Measurements from ENCODE around the gene RHOG.

RHOG gene

DNA sequence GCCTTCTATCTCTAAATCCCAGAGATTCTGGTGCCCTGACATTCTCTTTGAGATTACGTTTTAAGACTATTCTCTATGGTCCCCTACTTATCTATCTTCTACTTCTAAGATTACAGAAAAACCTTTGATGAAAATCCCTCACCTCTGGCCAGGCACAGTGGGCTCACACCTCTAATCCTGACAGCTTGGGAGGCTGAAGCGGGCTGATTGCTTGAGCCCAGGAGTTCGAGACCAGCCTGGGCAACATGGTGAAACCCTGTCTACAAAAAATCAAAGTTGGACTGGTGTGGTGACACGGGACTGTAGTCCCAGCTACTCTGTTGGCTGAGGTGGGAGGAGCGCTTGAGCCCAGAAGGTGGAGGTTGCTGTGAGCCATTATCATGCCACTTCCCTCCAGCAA lies 57.8 kb downstream of the RHOG start:
- H3K27me3 ChIP-seq (ENCODE audit: insufficient read depth, poor library complexity, severe bottlenecking) = no peaks in the 10 kb centered on the region
- no peak for DNase-seq (ENCODE audit: low read depth in 1 of 2, low spot score in 1 of 2)
- H3K4me3 ChIP-seq (replicated peaks; ENCODE audit: insufficient read depth, low read length) = no peak overlapping the region
- TF ChIP-seq, protein P1, sequence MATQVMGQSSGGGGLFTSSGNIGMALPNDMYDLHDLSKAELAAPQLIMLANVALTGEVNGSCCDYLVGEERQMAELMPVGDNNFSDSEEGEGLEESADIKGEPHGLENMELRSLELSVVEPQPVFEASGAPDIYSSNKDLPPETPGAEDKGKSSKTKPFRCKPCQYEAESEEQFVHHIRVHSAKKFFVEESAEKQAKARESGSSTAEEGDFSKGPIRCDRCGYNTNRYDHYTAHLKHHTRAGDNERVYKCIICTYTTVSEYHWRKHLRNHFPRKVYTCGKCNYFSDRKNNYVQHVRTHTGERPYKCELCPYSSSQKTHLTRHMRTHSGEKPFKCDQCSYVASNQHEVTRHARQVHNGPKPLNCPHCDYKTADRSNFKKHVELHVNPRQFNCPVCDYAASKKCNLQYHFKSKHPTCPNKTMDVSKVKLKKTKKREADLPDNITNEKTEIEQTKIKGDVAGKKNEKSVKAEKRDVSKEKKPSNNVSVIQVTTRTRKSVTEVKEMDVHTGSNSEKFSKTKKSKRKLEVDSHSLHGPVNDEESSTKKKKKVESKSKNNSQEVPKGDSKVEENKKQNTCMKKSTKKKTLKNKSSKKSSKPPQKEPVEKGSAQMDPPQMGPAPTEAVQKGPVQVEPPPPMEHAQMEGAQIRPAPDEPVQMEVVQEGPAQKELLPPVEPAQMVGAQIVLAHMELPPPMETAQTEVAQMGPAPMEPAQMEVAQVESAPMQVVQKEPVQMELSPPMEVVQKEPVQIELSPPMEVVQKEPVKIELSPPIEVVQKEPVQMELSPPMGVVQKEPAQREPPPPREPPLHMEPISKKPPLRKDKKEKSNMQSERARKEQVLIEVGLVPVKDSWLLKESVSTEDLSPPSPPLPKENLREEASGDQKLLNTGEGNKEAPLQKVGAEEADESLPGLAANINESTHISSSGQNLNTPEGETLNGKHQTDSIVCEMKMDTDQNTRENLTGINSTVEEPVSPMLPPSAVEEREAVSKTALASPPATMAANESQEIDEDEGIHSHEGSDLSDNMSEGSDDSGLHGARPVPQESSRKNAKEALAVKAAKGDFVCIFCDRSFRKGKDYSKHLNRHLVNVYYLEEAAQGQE (IDR thresholded peaks at IDR 0.05; ENCODE audit: insufficient replicate concordance, low read depth) = no peak
- no peak for TF ChIP-seq POLR2AphosphoS5 (IDR thresholded peaks at IDR 0.05; ENCODE audit: low read depth)
- no peak for TF ChIP-seq SPI1 (IDR thresholded peaks at IDR 0.05; ENCODE audit: borderline replicate concordance, low read depth)
- TF ChIP-seq GABPA (IDR thresholded peaks at IDR 0.05; ENCODE audit: low read depth) = no peak
- TF ChIP-seq, protein P2, sequence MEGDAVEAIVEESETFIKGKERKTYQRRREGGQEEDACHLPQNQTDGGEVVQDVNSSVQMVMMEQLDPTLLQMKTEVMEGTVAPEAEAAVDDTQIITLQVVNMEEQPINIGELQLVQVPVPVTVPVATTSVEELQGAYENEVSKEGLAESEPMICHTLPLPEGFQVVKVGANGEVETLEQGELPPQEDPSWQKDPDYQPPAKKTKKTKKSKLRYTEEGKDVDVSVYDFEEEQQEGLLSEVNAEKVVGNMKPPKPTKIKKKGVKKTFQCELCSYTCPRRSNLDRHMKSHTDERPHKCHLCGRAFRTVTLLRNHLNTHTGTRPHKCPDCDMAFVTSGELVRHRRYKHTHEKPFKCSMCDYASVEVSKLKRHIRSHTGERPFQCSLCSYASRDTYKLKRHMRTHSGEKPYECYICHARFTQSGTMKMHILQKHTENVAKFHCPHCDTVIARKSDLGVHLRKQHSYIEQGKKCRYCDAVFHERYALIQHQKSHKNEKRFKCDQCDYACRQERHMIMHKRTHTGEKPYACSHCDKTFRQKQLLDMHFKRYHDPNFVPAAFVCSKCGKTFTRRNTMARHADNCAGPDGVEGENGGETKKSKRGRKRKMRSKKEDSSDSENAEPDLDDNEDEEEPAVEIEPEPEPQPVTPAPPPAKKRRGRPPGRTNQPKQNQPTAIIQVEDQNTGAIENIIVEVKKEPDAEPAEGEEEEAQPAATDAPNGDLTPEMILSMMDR (IDR thresholded peaks at IDR 0.05; ENCODE audit: insufficient read depth, low read length) = no peak
- peak overlapping the region; percentile 71 for H3K27ac ChIP-seq (replicated peaks)

DNA sequence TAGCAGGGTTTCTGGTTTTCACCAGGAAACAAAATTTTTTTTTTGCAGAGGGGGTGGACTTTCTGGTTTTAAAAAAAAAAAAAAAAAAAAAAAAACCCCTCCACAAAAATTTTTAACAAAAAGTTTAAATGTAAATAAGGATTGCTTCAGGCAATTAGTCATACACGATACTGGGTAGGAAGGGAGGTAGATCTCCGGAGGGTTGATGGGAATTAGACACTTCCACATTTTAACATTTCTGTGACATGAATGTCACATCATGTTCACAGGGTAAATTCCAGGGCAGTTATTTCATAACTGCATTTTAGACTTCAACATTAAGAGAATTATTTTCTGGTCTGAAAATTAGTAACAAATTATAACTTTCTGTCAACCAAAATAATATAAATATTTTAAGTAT lies 59.3 kb downstream of the RHOG start:
- peak; percentile 43 to 51 for DNase-seq (ENCODE audit: low read depth in 1 of 2, low spot score in 1 of 2)
- H3K27me3 ChIP-seq (ENCODE audit: insufficient read depth, poor library complexity, severe bottlenecking) = no peaks in the 10 kb centered on the region
- H3K4me3 ChIP-seq (replicated peaks; ENCODE audit: insufficient read depth, low read length) = no peak overlapping the region
- H3K27ac ChIP-seq (replicated peaks) = peak overlapping the region; percentile 59
- TF ChIP-seq POLR2AphosphoS5 (IDR thresholded peaks at IDR 0.05; ENCODE audit: low read depth) (no peak), SPI1 (IDR thresholded peaks at IDR 0.05; ENCODE audit: borderline replicate concordance, low read depth) (peak; percentile 86), GABPA (IDR thresholded peaks at IDR 0.05; ENCODE audit: low read depth) (no peak)
- TF ChIP-seq, protein P2 (IDR thresholded peaks at IDR 0.05; ENCODE audit: insufficient read depth, low read length) = no peak
- TF ChIP-seq, protein P1 (IDR thresholded peaks at IDR 0.05; ENCODE audit: insufficient replicate concordance, low read depth) = no peak

Data from HL-60 (cell line).